NCI-H187 treated with DMSO at 0.1 percent for 48 hours (cell line): ENCODE data around the gene KSR1.

Experiments used
- DNase-seq: peaks from one replicate; lab custom pipeline; 2025; lab: John Stamatoyannopoulos, UW

KSR1 gene

DNA sequence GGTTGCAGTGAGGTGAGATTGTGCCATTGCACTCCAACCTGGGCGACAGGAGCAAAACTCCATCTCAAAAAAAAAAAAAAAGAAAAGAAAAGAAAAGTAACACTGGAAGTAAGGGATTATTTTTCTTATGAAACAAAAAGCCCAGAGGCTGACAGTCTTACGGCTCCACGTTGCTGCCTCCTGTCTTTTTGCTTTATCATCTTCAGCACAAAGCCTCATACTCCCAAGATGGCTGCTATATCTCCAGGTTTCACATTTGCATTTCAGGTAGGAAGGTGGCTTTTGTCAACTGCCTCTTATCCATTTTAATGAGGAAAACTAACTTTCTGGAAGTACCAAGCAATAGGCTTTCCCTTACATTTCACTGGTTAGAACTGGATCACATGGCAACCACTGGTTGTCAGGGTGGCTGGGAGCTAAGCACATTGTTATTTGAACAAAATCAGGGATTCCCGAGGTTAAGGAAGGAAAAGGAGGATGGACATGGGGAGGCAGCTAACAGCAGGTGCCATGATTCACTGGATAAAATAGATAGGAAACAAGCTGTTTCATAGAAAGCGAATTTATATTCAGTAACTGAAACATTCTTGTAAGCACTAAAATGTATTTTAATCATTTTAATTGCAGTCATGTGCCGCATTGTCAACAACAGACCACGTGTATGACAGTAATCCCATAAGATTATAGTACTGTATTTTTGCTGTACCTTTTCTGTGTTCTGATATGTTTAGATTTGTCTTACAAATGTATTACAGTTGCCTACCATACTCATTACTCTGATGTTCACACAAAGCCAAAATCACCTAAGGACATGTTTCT lies 58.6 kb downstream of the KSR1 start:
- DNase-seq = no peak

DNA sequence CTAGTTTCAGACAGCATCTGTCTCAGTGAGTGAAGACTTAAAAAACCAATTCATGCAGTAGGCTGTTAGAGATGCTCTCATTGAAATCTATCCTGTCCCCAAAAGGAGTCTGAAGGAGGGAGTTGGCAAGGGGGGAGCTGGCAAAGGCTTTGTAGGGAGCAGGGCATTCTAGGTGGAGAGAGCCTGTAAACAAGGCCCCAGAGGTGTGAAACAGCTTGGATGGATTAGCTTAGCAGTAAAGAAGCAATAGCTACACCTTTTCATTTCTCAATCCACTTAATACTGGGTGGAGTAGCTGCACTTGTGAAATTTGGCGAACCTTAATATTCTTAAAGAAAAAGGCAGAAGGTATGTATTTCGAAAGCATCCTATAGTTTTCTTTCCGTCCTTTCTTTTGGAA lies 61.8 kb downstream of the KSR1 start:
- no peak for DNase-seq

GRCh38 chr17:27518545-27519521 lies 62.6 kb downstream of the KSR1 start:
- DNase-seq = no peak

GRCh38 chr17:27519550-27519949 lies 63.3 kb downstream of the KSR1 start:
- DNase-seq = no peak

- DNase-seq = no peak
Observed at GRCh38 chr17:27520491-27521185, 64.4 kb downstream of the KSR1 start.

DNA sequence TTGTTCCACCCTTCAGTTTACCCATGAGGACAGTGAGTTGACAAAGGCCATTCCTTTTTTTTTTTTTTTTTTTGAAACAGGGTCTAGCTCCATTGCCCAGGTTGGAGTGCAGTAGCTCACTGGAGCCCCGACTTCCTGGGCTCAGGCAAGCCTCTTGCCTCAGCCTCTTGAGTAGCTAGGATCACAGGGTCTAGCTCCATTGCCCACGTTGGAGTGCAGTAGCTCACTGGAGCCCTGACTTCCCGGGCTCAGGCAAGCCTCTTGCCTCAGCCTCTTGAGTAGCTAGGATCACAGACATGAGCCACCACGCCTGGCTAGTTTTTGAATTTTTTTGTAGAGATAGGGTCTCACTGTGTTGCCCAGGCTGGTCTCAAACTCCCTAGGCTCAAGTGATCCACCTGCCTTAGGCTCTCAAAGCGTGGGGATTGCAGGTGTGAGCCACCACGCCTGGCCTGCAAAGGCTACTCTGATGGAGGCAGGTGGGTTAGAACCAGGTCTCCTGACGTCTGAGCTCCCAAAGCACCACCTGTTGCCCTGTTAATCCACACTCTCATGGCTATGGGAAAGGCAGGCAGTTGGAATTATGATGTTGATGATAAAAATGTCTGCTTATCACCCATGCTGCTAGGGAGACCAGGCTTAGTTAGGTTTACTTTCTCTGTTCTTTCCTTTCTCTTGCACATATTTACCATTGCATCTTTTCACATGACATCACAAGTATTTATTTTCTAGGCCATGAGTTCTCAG lies 65.2 kb downstream of the KSR1 start:
- DNase-seq = no peak

DNA sequence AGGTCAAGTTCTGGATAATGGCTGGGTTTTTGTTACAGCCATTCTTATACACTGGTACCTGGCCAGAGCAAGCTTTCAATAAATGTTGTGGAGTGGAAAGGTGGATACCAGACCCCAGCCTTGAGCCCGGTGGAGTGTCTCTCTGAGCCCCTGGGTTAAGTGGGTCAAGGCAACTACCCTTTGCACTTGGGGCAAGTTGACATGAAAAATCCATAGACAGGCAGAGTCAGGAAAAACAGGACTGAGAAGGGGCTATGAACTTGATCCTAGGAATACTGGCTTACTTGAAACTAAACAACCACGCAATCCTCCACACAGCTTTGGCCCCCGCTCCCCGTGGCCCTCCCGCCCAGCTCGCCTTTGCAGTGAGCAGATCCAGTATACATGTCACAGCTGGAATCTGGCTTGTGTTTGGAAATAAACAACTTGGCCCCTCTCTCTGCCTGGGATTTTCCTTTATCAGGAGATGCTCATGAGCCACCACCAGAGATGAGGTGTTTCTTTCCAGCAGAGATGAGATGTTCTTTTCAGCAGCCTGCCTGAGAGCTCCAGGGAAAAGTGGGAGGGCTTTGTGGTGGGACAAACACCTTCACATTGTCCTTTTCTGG lies 65.9 kb downstream of the KSR1 start:
- DNase-seq = no peak

DNA sequence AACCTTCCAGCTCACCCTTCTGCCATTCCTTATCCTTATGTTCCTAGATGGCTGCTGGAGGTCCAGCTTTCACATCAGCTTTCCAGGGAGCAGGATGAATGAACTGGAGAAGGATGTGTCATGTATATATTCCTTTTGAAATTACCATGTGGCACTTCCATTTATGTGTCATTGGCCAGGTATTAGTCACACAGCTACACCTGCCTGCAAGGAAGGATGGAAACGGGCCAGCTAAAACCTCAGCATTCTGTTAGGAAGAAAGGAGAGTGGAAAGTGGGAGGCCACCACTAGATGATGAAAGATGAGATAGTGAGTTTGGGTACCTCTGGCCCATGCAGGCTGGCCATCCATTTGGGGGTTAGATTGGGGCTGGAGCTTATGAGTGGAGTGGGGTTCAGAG lies 67.5 kb downstream of the KSR1 start:
- DNase-seq = no peak

DNA sequence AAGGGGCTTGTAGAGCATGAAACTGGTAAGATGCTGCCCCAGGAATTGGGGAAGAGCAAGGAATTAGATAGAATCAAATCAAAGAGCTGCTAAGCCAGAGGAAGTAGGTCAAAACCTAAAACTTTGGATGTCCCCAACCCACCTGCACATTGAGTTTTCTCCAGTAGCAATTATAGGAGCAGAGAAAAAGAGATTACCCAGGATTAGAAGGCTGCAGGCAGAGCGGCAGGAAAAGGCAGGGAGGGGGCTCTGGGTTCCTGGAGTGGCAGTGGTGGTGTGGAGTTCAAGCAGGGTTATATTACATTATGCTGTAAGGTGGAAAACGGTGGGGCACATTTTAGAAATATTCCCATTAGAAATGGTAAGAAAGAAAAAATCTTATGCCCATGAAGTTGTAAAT lies 68.3 kb downstream of the KSR1 start:
- no peak for DNase-seq

DNA sequence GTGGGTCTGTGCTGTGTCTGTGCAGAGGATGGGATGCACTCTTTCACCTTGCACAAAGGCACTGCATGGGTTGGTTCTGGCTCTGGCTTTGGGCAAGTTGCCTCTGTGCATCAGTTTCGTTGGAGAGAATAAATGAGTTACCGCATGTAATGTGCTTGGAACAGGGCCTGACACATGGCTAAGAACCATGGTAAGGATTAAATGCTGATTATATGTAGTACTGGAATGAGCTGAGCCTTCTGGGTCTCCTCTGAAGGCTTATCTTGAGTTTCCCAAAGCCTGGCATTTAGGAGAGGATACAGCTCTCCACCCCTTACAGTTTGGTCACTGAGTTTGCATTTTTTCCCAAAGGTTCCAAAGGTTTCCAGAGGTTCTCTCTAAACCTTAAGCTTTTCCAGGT lies 69.1 kb downstream of the KSR1 start:
- DNase-seq = no peak

- no peak for DNase-seq
Observed at GRCh38 chr17:27525836-27526603, 69.8 kb downstream of the KSR1 start.

DNA sequence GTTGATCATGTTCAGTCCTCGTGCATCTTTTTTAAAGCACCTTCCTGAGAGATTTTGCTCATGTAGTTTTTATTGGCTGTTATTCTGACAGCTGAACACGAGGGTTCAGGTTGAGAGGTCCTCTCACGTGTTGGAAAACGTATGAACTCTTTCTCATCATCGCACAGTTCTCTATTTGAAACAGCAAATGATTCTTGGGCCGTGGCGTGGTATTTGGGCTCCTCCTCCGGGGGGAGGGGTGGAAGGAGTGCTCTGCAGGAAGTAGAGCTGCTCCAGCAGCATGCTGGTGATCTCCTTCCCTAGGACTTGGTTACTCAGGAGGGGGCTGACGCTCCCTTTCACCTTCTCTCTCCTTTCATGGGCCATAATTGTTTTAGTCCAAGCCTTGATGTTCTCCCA lies 70.4 kb downstream of the KSR1 start:
- DNase-seq = no peak

DNA sequence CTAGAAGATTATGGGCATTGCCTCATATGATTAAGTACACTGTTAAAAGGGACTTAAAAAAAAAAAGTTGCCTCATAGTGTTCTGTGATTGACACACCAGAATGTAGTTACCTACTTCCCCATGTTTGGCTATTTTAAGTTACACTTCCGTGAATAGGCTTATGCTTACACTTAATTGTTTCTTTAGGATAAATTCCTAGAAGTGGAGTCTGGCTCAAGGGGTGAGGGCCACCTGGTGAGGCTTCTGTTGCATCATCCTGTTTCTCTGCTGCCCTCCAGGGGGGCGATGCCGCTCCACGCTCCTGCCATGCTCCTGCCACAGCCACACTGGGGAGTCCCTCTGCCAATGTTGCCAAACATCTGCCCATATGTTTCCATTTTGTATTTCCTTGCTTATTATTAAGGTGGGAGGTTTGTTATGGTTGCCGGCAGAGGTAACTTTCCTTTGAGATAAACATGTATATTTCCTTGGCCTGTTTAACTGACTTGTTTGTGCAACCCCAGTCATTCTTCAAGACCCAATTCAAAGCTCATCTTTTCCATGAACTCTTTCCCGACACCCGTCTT lies 73.1 kb downstream of the KSR1 start:
- DNase-seq = no peak

DNA sequence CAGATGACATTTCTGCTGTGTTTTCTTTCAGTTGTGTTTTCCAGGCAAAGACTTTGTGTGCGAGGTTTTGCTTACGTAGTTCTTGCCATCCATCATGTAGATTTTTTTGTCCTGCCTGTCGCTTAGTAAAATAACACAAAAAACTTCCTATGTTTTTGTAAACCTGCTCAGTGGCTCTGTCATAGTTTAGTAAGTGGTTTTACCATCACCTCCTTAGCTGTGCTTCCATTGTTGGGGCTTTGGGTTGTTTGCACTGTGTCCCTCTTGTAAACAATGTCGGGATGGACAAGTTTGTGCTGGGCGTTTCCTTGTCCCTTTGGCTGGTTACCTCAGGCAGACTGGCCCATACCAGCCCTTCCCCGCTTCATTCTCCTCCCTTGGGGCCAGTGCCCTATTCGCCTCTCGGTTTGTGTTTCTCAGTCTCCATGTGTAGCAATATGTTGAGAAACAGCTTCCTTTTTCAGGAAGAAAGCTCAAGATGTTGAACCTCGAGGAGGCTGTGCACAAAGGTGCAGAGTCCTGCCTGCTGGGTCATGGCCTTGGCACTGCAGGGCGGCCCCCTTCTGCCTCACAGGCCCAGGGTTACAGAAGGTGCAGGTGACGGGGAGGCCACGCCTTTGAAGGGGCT lies 74.6 kb downstream of the KSR1 start:
- no peak for DNase-seq

- no peak for DNase-seq
Observed at GRCh38 chr17:27531469-27531961, 75.3 kb downstream of the KSR1 start.

- no peak for DNase-seq
Observed at GRCh38 chr17:27532269-27533263, 76.3 kb downstream of the KSR1 start.

- DNase-seq = no peak
Observed at GRCh38 chr17:27533874-27534815, 77.9 kb downstream of the KSR1 start.
